ENCODE measurements around the gene DGKG. TPM values are rescaled to one million over a fixed set of nuclear protein-coding genes. Genes with fewer than 3 reads are reported as not detected.

DGKG gene
- total and polyA plus RNA-seq, 4 donors = 0.84 to 7.8 (median 1.7) TPM

- H3K27me3 ChIP-seq (ENCODE audit: control insufficient read depth in 4 of 4, insufficient read depth in 4 of 4, low read length in 3 of 4) = no peaks in the 10 kb centered on the region
- H3K4me1 ChIP-seq (ENCODE audit: control insufficient read depth in 4 of 4, insufficient read depth in 4 of 4, low read length in 3 of 4) = peaks cover 0 to 4% (median 0%) of the 10 kb centered on the region in 4 donors
- TF ChIP-seq JUND (IDR thresholded peaks at IDR 0.05) (no peak), YY1 (IDR thresholded peaks at IDR 0.05) (no peak), REST (IDR thresholded peaks at IDR 0.05) (no peak), NR2F2 (IDR thresholded peaks at IDR 0.05) (no peak), FOXA2 (IDR thresholded peaks at IDR 0.05) (no peak)
- TF ChIP-seq, protein P1, sequence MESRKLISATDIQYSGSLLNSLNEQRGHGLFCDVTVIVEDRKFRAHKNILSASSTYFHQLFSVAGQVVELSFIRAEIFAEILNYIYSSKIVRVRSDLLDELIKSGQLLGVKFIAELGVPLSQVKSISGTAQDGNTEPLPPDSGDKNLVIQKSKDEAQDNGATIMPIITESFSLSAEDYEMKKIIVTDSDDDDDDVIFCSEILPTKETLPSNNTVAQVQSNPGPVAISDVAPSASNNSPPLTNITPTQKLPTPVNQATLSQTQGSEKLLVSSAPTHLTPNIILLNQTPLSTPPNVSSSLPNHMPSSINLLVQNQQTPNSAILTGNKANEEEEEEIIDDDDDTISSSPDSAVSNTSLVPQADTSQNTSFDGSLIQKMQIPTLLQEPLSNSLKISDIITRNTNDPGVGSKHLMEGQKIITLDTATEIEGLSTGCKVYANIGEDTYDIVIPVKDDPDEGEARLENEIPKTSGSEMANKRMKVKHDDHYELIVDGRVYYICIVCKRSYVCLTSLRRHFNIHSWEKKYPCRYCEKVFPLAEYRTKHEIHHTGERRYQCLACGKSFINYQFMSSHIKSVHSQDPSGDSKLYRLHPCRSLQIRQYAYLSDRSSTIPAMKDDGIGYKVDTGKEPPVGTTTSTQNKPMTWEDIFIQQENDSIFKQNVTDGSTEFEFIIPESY (IDR thresholded peaks at IDR 0.05) = no peak
- TF ChIP-seq, protein P2, sequence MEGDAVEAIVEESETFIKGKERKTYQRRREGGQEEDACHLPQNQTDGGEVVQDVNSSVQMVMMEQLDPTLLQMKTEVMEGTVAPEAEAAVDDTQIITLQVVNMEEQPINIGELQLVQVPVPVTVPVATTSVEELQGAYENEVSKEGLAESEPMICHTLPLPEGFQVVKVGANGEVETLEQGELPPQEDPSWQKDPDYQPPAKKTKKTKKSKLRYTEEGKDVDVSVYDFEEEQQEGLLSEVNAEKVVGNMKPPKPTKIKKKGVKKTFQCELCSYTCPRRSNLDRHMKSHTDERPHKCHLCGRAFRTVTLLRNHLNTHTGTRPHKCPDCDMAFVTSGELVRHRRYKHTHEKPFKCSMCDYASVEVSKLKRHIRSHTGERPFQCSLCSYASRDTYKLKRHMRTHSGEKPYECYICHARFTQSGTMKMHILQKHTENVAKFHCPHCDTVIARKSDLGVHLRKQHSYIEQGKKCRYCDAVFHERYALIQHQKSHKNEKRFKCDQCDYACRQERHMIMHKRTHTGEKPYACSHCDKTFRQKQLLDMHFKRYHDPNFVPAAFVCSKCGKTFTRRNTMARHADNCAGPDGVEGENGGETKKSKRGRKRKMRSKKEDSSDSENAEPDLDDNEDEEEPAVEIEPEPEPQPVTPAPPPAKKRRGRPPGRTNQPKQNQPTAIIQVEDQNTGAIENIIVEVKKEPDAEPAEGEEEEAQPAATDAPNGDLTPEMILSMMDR (IDR thresholded peaks at IDR 0.05; ENCODE audit: low read depth, low read length, missing input control) = no peak
- TF ChIP-seq, protein P3, sequence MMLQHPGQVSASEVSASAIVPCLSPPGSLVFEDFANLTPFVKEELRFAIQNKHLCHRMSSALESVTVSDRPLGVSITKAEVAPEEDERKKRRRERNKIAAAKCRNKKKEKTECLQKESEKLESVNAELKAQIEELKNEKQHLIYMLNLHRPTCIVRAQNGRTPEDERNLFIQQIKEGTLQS (IDR thresholded peaks at IDR 0.05) = no peak
- no peak overlapping the region for H3K27ac ChIP-seq (ENCODE audit: low read depth in 1 of 2, low read length in 2 of 2)
- no peaks in the 10 kb centered on the region for H3K36me3 ChIP-seq (ENCODE audit: control insufficient read depth in 4 of 4, insufficient read depth in 3 of 4, low read depth in 1 of 4, low read length in 3 of 4)
- no peaks in the 10 kb centered on the region for H3K9me3 ChIP-seq (ENCODE audit: control insufficient read depth in 4 of 4, low read length in 3 of 4)
- no peak overlapping the region for H3K9ac ChIP-seq (ENCODE audit: low read depth in 1 of 2, low read length in 2 of 2)
- 70% methylated on average over 6 of the region's 6 CpGs for WGBS
- no peak overlapping the region for H3K4me3 ChIP-seq (ENCODE audit: low read depth in 1 of 3, low read length in 3 of 3)
- no peak for DNase-seq (ENCODE audit: low spot score)
Observed at GRCh38 chr3:186257866-186258265, 104.2 kb downstream of the DGKG start.

- 81% methylated on average over 19 of the region's 19 CpGs for WGBS
- Histone ChIP-seq H3K27ac (ENCODE audit: low read depth in 1 of 2, low read length in 2 of 2) (no peak overlapping the region), H3K9ac (ENCODE audit: low read depth in 1 of 2, low read length in 2 of 2) (no peak overlapping the region), H3K27me3 (ENCODE audit: control insufficient read depth in 4 of 4, insufficient read depth in 4 of 4, low read length in 3 of 4) (no peaks in the 10 kb centered on the region), H3K4me1 (ENCODE audit: control insufficient read depth in 4 of 4, insufficient read depth in 4 of 4, low read length in 3 of 4) (peaks cover 0 to 4% (median 0%) of the 10 kb centered on the region in 4 donors), H3K4me3 (ENCODE audit: low read depth in 1 of 3, low read length in 3 of 3) (no peak overlapping the region), H3K9me3 (ENCODE audit: control insufficient read depth in 4 of 4, low read length in 3 of 4) (no peaks in the 10 kb centered on the region), H3K36me3 (ENCODE audit: control insufficient read depth in 4 of 4, insufficient read depth in 3 of 4, low read depth in 1 of 4, low read length in 3 of 4) (no peaks in the 10 kb centered on the region)
- TF ChIP-seq, protein P3 (IDR thresholded peaks at IDR 0.05) = no peak
- TF ChIP-seq SP1 (IDR thresholded peaks at IDR 0.05) (no peak), FOXA2 (IDR thresholded peaks at IDR 0.05) (no peak), NR2F2 (IDR thresholded peaks at IDR 0.05) (no peak), FOXA1 (IDR thresholded peaks at IDR 0.05) (no peak)
- TF ChIP-seq, protein P1 (IDR thresholded peaks at IDR 0.05) = no peak
- no peak for DNase-seq (ENCODE audit: low spot score)
Observed at GRCh38 chr3:186255703-186256331, 106.2 kb downstream of the DGKG start.

Measured in liver (tissue), 9 donors.